H9 (cell line): ENCODE measurements around the gene DCAF17. TPM values are rescaled to one million over a fixed set of nuclear protein-coding genes. Genes with fewer than 3 reads are reported as not detected.

Experiments
- DNase-seq: peaks from one replicate; pipeline ENCODE4 v3.0.0-alpha.2; 2017
- H2AFZ ChIP-seq: one replicate; pipeline ENCODE4 v1.6.1; 2013; ENCODE audit warnings: mild to moderate bottlenecking, low read length, control low read depth, moderate library complexity
- H2AK5ac ChIP-seq: 2 replicates; pipeline ENCODE4 v1.6.1; 2013; ENCODE audit warnings: low read length, control low read depth, mixed read lengths; ENCODE audit not compliant: insufficient read length
- H2BK120ac ChIP-seq: one replicate; pipeline ENCODE4 v1.6.1; 2013; ENCODE audit warnings: low read depth, mild to moderate bottlenecking, low read length, control low read depth, inconsistent platforms; ENCODE audit not compliant: poor library complexity, severe bottlenecking
- H2BK12ac ChIP-seq: 2 replicates; pipeline ENCODE4 v1.6.1; 2013; ENCODE audit warnings: low read length, control low read depth, mixed read lengths, low read depth; ENCODE audit not compliant: insufficient read length
- H2BK15ac ChIP-seq: 2 replicates; pipeline ENCODE4 v1.6.1; 2013; ENCODE audit warnings: low read depth, low read length, control low read depth
- H2BK20ac ChIP-seq: one replicate; pipeline ENCODE4 v1.6.1; 2013; ENCODE audit warnings: low read depth, mild to moderate bottlenecking, low read length, control low read depth, inconsistent platforms; ENCODE audit not compliant: poor library complexity, severe bottlenecking
- H2BK5ac ChIP-seq: 2 replicates; pipeline ENCODE4 v1.6.1; 2013; ENCODE audit warnings: low read length, control low read depth, mixed read lengths; ENCODE audit not compliant: insufficient read length
- H3K14ac ChIP-seq: 2 replicates; pipeline ENCODE4 v1.6.1; 2013; ENCODE audit warnings: low read length, control low read depth; ENCODE audit not compliant: insufficient read depth
- H3K18ac ChIP-seq: 2 replicates; pipeline ENCODE4 v1.6.1; 2013; ENCODE audit warnings: low read depth, mild to moderate bottlenecking, mixed read lengths, low read length, control low read depth; ENCODE audit not compliant: insufficient read length
- H3K23ac ChIP-seq: 2 replicates; pipeline ENCODE4 v1.6.1; 2013; ENCODE audit warnings: low read length, control low read depth, mixed read lengths, low read depth; ENCODE audit not compliant: insufficient read length
- H3K23me2 ChIP-seq: 2 replicates; pipeline ENCODE4 v1.6.1; 2013; ENCODE audit warnings: low read depth, mild to moderate bottlenecking, mixed read lengths, low read length, control low read depth; ENCODE audit not compliant: insufficient read length, poor library complexity, severe bottlenecking
- H3K27ac ChIP-seq: 2 replicates; pipeline ENCODE4 v1.5.1; 2013; ENCODE audit warnings: low read length, control low read depth, mixed read lengths, low read depth; ENCODE audit not compliant: insufficient read length
- H3K27me3 ChIP-seq: 2 replicates; pipeline ENCODE4 v1.6.1; 2013; ENCODE audit warnings: low read length, control low read depth, inconsistent platforms; ENCODE audit not compliant: insufficient read depth
- H3K4ac ChIP-seq: 2 replicates; pipeline ENCODE4 v1.6.1; 2013; ENCODE audit warnings: low read depth, mild to moderate bottlenecking, control low read depth, inconsistent platforms, low read length, moderate library complexity
- H3K4me1 ChIP-seq: 2 replicates; pipeline ENCODE4 v1.6.1; 2013; ENCODE audit warnings: low read length, control low read depth, inconsistent platforms; ENCODE audit not compliant: insufficient read depth
- H3K4me2 ChIP-seq: 2 replicates; pipeline ENCODE4 v1.6.1; 2013; ENCODE audit warnings: low read length, control low read depth, mixed read lengths; ENCODE audit not compliant: insufficient read length, insufficient read depth
- H3K56ac ChIP-seq: 2 replicates; pipeline ENCODE4 v1.6.1; 2013; ENCODE audit warnings: low read depth, mild to moderate bottlenecking, mixed read lengths, low read length, control low read depth; ENCODE audit not compliant: insufficient read length
- H3K79me1 ChIP-seq: 2 replicates; pipeline ENCODE4 v1.6.1; 2013; ENCODE audit warnings: low read depth, mild to moderate bottlenecking, moderate library complexity, low read length, control low read depth, inconsistent platforms; ENCODE audit not compliant: insufficient read depth, poor library complexity, severe bottlenecking
- H3K79me2 ChIP-seq: 2 replicates; pipeline ENCODE4 v1.6.1; 2013; ENCODE audit warnings: low read length, control low read depth, inconsistent platforms; ENCODE audit not compliant: insufficient read depth
- H3K9ac ChIP-seq: 2 replicates; pipeline ENCODE4 v1.6.1; 2013; ENCODE audit warnings: low read length, control low read depth, mixed read lengths; ENCODE audit not compliant: insufficient read length; ENCODE audit errors: extremely low read depth
- H3K9me3 ChIP-seq: one replicate; pipeline ENCODE4 v1.6.1; 2013; ENCODE audit warnings: low read depth, low read length, inconsistent platforms; ENCODE audit not compliant: control insufficient read depth
- H3T11ph ChIP-seq: one replicate; pipeline ENCODE4 v1.6.1; 2013; ENCODE audit warnings: mild to moderate bottlenecking, low read length, control low read depth, inconsistent platforms
- H4K20me1 ChIP-seq: one replicate; pipeline ENCODE4 v1.6.1; 2013; ENCODE audit not compliant: control insufficient read depth, insufficient read length, insufficient read depth
- H4K5ac ChIP-seq: 2 replicates; pipeline ENCODE4 v1.6.1; 2013; ENCODE audit warnings: low read depth, mild to moderate bottlenecking, mixed read lengths, low read length, control low read depth; ENCODE audit not compliant: insufficient read length
- H4K8ac ChIP-seq: replicated peaks from 2 replicates; pipeline ENCODE4 v1.6.1; 2013; ENCODE audit warnings: low read length, control low read depth, mixed read lengths, low read depth; ENCODE audit not compliant: insufficient read length
- H4K91ac ChIP-seq: 2 replicates; pipeline ENCODE4 v1.6.1; 2013; ENCODE audit warnings: low read depth, mild to moderate bottlenecking, moderate library complexity, mixed read lengths, low read length, control low read depth; ENCODE audit not compliant: insufficient read length
- H3K27ac Mint-ChIP-seq, 3 experiments: 2 replicates in 2 of 3; 3 replicates in 1 of 3; pipeline ENCODE4 v1.8.0; 2020 to 2021; ENCODE audit warnings: mixed read lengths in 3 of 3, mild to moderate bottlenecking in 1 of 3, moderate library complexity in 1 of 3
- H3K27me3 Mint-ChIP-seq: 2 replicates; pipeline ENCODE4 v1.8.0; 2021; ENCODE audit warnings: low read depth, mild to moderate bottlenecking, moderate library complexity, mixed read lengths
- H3K36me3 Mint-ChIP-seq, 3 experiments: 2 replicates in 2 of 3; 3 replicates in 1 of 3; pipeline ENCODE4 v1.8.0; 2020 to 2021; ENCODE audit warnings: low read depth in 3 of 3, mixed read lengths in 3 of 3; ENCODE audit not compliant: insufficient read depth in 1 of 3
- H3K4me1 Mint-ChIP-seq, 2 experiments: 2 replicates each; pipeline ENCODE4 v1.8.0; 2020; ENCODE audit warnings: mixed read lengths in 2 of 2
- H3K4me3 Mint-ChIP-seq, 2 experiments: 2 replicates in 1 of 2; 3 replicates in 1 of 2; pipeline ENCODE4 v1.8.0; 2020 to 2021; ENCODE audit warnings: mild to moderate bottlenecking in 2 of 2, mixed read lengths in 2 of 2, moderate library complexity in 1 of 2
- H3K9me3 Mint-ChIP-seq, 2 experiments: 2 replicates in 1 of 2; 3 replicates in 1 of 2; pipeline ENCODE4 v1.8.0; 2020; ENCODE audit warnings: mild to moderate bottlenecking in 2 of 2, mixed read lengths in 2 of 2, moderate library complexity in 1 of 2
- CTCF ChIP-seq: fragments of 200-600 bp; sonication (generic); conservative IDR thresholded peaks from 3 replicates; pipeline ENCODE4 v1.8.0; 2021; ENCODE audit warnings: antibody characterized with exemption, mild to moderate bottlenecking
- WGBS: extraction: QIAGEN DNeasy Blood & Tissue Kit; methylation state at CpG from one replicate; pipeline ENCODE4 v1.1.7; 2013; ENCODE audit warnings: missing lambda C conversion rate, low lambda C conversion rate, mixed read lengths; ENCODE audit not compliant: insufficient read length; ENCODE audit errors: extremely low coverage; 5-methylcytosine and 5-hydroxymethylcytosine counted together
- total RNA-seq: library from RNA; stranded (reverse); gene quantifications from 2 replicates; pipeline ENCODE4 v1.2.1, GENCODE V29; 2021

DCAF17 gene
- total RNA-seq, 1 experiment from 2014 or later = 28.1 TPM

GRCh38 chr2:171521361-171522051, 87.5 kb downstream of the DCAF17 start:
- H2AK5ac ChIP-seq = no peak overlapping the region
- H3K23ac ChIP-seq = no peak overlapping the region
- no peak overlapping the region for H2BK12ac ChIP-seq
- no peak overlapping the region; the same call in 1 of the 2 replicates for H3K14ac ChIP-seq
- H3K36me3 Mint-ChIP-seq = peaks cover 0 to 4% (median 3%) of the 10 kb centered on the region in 3 experiments; a peak in 4 of 7 replicates
- H3K27me3 Mint-ChIP-seq = peaks cover 33% of the 10 kb centered on the region
- H4K5ac ChIP-seq = no peak overlapping the region
- no peak overlapping the region for H2AFZ ChIP-seq
- no peak overlapping the region; a peak in 1 of 7 replicates for H3K27ac Mint-ChIP-seq
- H4K20me1 ChIP-seq = no peaks in the 10 kb centered on the region
- no peak overlapping the region for H3K27ac ChIP-seq
- H3T11ph ChIP-seq = no peak overlapping the region
- WGBS = no CpG with 5 or more reads among the region's 5 CpGs
- peak overlapping the region; percentile 2 for H3K18ac ChIP-seq
- H3K9me3 ChIP-seq = no peaks in the 10 kb centered on the region
- H4K91ac ChIP-seq = no peak overlapping the region
- TF ChIP-seq CTCF = no peak
- no peak overlapping the region for H2BK15ac ChIP-seq
- H3K4me1 ChIP-seq = no peaks in the 10 kb centered on the region
- no peaks in the 10 kb centered on the region for H3K79me1 ChIP-seq
- peak overlapping the region; percentile 89 to 97 for H3K4me3 Mint-ChIP-seq
- no peak overlapping the region for H2BK120ac ChIP-seq
- no peak overlapping the region for H2BK20ac ChIP-seq
- no peaks in the 10 kb centered on the region for H3K27me3 ChIP-seq
- peaks cover 11% of the 10 kb centered on the region for H3K23me2 ChIP-seq
- no peak for DNase-seq
- no peak overlapping the region for H2BK5ac ChIP-seq
- H3K56ac ChIP-seq = no peak overlapping the region
- H3K9ac ChIP-seq = no peak overlapping the region
- H3K9me3 Mint-ChIP-seq = peaks cover 0 to 6% of the 10 kb centered on the region in 2 experiments; a peak in 1 of 5 replicates
- H4K8ac ChIP-seq = no peak overlapping the region
- H3K4me2 ChIP-seq = peak overlapping the region; percentile 90
- H3K79me2 ChIP-seq = no peaks in the 10 kb centered on the region
- H3K4ac ChIP-seq = no peak overlapping the region
- H3K4me1 Mint-ChIP-seq = peaks cover 24 to 32% of the 10 kb centered on the region in 2 experiments
